Nephron (organoid): ENCODE measurements around the gene OMD.

Experiments used
- H3K27ac Mint-ChIP-seq, 3 experiments: 2 replicates each; pipeline ENCODE4 v1.8.0; 2020; ENCODE audit warnings: mixed read lengths in 3 of 3, mild to moderate bottlenecking in 2 of 3, moderate library complexity in 1 of 3
- H3K27me3 Mint-ChIP-seq: 2 replicates; pipeline ENCODE4 v1.8.0; 2021; ENCODE audit warnings: low read depth, mild to moderate bottlenecking, moderate library complexity, mixed read lengths
- H3K36me3 Mint-ChIP-seq: 2 replicates; pipeline ENCODE4 v1.8.0; 2020; ENCODE audit warnings: low read depth, mixed read lengths
- H3K4me1 Mint-ChIP-seq: 2 replicates; pipeline ENCODE4 v1.8.0; 2020; ENCODE audit warnings: mixed read lengths
- H3K4me3 Mint-ChIP-seq, 3 experiments: 2 replicates each; pipeline ENCODE4 v1.8.0; 2020; ENCODE audit warnings: mild to moderate bottlenecking in 3 of 3, mixed read lengths in 3 of 3, moderate library complexity in 2 of 3
- H3K9me3 Mint-ChIP-seq: 2 replicates; pipeline ENCODE4 v1.8.0; 2020; ENCODE audit warnings: mixed read lengths
- TF ChIP-seq, protein P1 (sequence below), 3 experiments: fragments of 200-600 bp; sonication (generic); IDR thresholded peaks; one replicate each; pipeline ENCODE4 v1.5.0; 2021; ENCODE audit warnings: antibody characterized with exemption in 3 of 3; ENCODE audit not compliant: unreplicated experiment in 3 of 3

OMD gene

GRCh38 chr9:92378865-92379560, 45.3 kb downstream of the OMD start:
- TF ChIP-seq, protein P1, sequence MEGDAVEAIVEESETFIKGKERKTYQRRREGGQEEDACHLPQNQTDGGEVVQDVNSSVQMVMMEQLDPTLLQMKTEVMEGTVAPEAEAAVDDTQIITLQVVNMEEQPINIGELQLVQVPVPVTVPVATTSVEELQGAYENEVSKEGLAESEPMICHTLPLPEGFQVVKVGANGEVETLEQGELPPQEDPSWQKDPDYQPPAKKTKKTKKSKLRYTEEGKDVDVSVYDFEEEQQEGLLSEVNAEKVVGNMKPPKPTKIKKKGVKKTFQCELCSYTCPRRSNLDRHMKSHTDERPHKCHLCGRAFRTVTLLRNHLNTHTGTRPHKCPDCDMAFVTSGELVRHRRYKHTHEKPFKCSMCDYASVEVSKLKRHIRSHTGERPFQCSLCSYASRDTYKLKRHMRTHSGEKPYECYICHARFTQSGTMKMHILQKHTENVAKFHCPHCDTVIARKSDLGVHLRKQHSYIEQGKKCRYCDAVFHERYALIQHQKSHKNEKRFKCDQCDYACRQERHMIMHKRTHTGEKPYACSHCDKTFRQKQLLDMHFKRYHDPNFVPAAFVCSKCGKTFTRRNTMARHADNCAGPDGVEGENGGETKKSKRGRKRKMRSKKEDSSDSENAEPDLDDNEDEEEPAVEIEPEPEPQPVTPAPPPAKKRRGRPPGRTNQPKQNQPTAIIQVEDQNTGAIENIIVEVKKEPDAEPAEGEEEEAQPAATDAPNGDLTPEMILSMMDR (IDR thresholded peaks at IDR 0.05; ENCODE audit: unreplicated experiment in 3 of 3) = no peak
- no peaks in the 10 kb centered on the region for H3K27me3 Mint-ChIP-seq
- H3K4me1 Mint-ChIP-seq = peaks cover 10% of the 10 kb centered on the region
- H3K9me3 Mint-ChIP-seq = peaks cover 18% of the 10 kb centered on the region
- no peak overlapping the region for H3K4me3 Mint-ChIP-seq
- H3K27ac Mint-ChIP-seq = peak overlapping the region; percentile 46 to 84 (median 77)
- H3K36me3 Mint-ChIP-seq = peaks cover 19% of the 10 kb centered on the region

DNA sequence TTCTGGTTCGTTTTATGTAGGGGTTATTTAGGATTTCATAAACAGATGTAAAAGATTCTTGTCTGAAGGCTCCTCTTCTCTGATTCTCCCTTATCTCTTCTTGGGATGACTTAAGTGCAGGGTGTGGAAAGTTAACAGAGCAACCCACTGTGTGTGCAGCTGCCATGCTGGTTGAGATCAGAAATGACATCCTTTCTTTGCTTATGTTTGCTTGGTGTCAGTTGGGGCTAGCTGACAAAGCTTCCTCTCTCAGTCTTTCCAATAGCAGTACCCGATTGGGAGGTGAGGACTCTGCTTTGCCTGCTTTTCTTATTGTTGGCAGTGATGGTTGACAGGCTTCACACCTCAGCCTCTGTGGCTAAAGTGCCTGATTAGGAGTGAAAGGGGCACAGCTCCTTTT, 46.4 kb downstream of the OMD start:
- Mint-ChIP-seq H3K27me3 (no peaks in the 10 kb centered on the region), H3K27ac (peak overlapping the region; percentile 77 to 87 (median 84)), H3K4me3 (no peak overlapping the region), H3K36me3 (peaks cover 22% of the 10 kb centered on the region), H3K4me1 (peaks cover 10% of the 10 kb centered on the region), H3K9me3 (peaks cover 22% of the 10 kb centered on the region)
- TF ChIP-seq, protein P1 (IDR thresholded peaks at IDR 0.05; ENCODE audit: unreplicated experiment in 3 of 3) = no peak

GRCh38 chr9:92373167-92373566, 51.1 kb downstream of the OMD start:
- TF ChIP-seq, protein P1 (IDR thresholded peaks at IDR 0.05; ENCODE audit: unreplicated experiment in 3 of 3) = no peak
- Mint-ChIP-seq H3K36me3 (peaks cover 30% of the 10 kb centered on the region), H3K27ac (no peak overlapping the region), H3K27me3 (no peaks in the 10 kb centered on the region), H3K4me1 (peaks cover 10% of the 10 kb centered on the region), H3K4me3 (no peak overlapping the region), H3K9me3 (peaks cover 32% of the 10 kb centered on the region)

- TF ChIP-seq, protein P1 (IDR thresholded peaks at IDR 0.05; ENCODE audit: unreplicated experiment in 3 of 3) = no peak
- Mint-ChIP-seq H3K27ac (no peak overlapping the region), H3K4me3 (no peak overlapping the region), H3K27me3 (no peaks in the 10 kb centered on the region), H3K9me3 (peaks cover 14% of the 10 kb centered on the region), H3K4me1 (no peaks in the 10 kb centered on the region), H3K36me3 (peaks cover 12% of the 10 kb centered on the region)
Measured at GRCh38 chr9:92369075-92369474, 55.2 kb downstream of the OMD start.
